Smooth muscle cell (in vitro differentiated cells): Measurements from ENCODE around the gene CCNK. TPM values are rescaled to one million over a fixed set of nuclear protein-coding genes. Genes with fewer than 3 reads are reported as not detected.

Source experiments
- DNase-seq: peaks from one replicate; lab custom pipeline; 2025; ENCODE audit not compliant: unreplicated experiment; lab: John Stamatoyannopoulos, UW
- H2AFZ ChIP-seq: fragments of 200-600 bp; sonication (generic); 2 replicates; pipeline ENCODE4 v1.6.0; 2016; ENCODE audit warnings: antibody characterized with exemption, low read depth, mild to moderate bottlenecking
- H3F3A ChIP-seq: fragments of 200-600 bp; sonication (generic); 2 replicates; pipeline ENCODE4 v1.6.0; 2017; ENCODE audit warnings: antibody characterized with exemption, low read depth
- H3K27ac ChIP-seq: fragments of 200-600 bp; sonication (generic); 2 replicates; pipeline ENCODE4 v1.5.1; 2016; ENCODE audit warnings: low read depth, mild to moderate bottlenecking
- H3K27me3 ChIP-seq: fragments of 200-600 bp; sonication (generic); 2 replicates; pipeline ENCODE4 v1.6.1; 2016; ENCODE audit warnings: low read depth, mild to moderate bottlenecking
- H3K36me3 ChIP-seq: fragments of 200-600 bp; sonication (generic); 2 replicates; pipeline ENCODE4 v1.5.1; 2016; ENCODE audit warnings: low read depth
- H3K4me1 ChIP-seq: fragments of 200-600 bp; sonication (generic); 2 replicates; pipeline ENCODE4 v1.5.1; 2016; ENCODE audit warnings: low read depth
- H3K4me2 ChIP-seq: fragments of 200-600 bp; sonication (generic); 2 replicates; pipeline ENCODE4 v1.6.0; 2016; ENCODE audit warnings: mild to moderate bottlenecking
- H3K4me3 ChIP-seq: fragments of 200-600 bp; sonication (generic); 2 replicates; pipeline ENCODE4 v1.5.1; 2016; ENCODE audit warnings: mild to moderate bottlenecking
- H3K79me2 ChIP-seq: fragments of 200-600 bp; sonication (generic); 2 replicates; pipeline ENCODE4 v1.6.0; 2016; ENCODE audit warnings: low read depth, mild to moderate bottlenecking
- H3K9ac ChIP-seq: fragments of 200-600 bp; sonication (generic); 2 replicates; pipeline ENCODE4 v1.6.0; 2016; ENCODE audit warnings: low read depth
- H3K9me3 ChIP-seq: fragments of 200-600 bp; sonication (generic); replicated peaks from 2 replicates; pipeline ENCODE4 v1.5.1; 2016; ENCODE audit warnings: low read depth
- H4K20me1 ChIP-seq: fragments of 200-600 bp; sonication (generic); 2 replicates; pipeline ENCODE4 v1.6.0; 2016; ENCODE audit warnings: low read depth
- WGBS: methylation state at CpG from one replicate; pipeline ENCODE4 v1.1.7; 2016; ENCODE audit warnings: low lambda C conversion rate; 5-methylcytosine and 5-hydroxymethylcytosine counted together
- polyA plus RNA-seq: library from polyadenylated mRNA; unstranded; fragments of >200 nt; fragmentation: Nextera tagmentation; extraction: Ambion mirVana; gene quantifications from 2 replicates; pipeline ENCODE4 v1.2.1, GENCODE V29; 2016
- total RNA-seq: library from RNA; depleted of rRNA; stranded (reverse); fragments of >200 nt; gene quantifications from 2 replicates; pipeline ENCODE4 v1.2.3, GENCODE V29; 2014
- TF ChIP-seq, protein P1 (sequence below): fragments of 200-600 bp; sonication (generic); IDR thresholded peaks from 2 replicates; pipeline ENCODE4 v1.5.1; 2017; ENCODE audit warnings: borderline replicate concordance, mild to moderate bottlenecking, antibody characterized with exemption; ENCODE audit not compliant: insufficient read depth, poor library complexity, severe bottlenecking

CCNK gene
- total and polyA plus RNA-seq, 2 experiments from 2014 or later, result 14.6 to 32.9 TPM

DNA sequence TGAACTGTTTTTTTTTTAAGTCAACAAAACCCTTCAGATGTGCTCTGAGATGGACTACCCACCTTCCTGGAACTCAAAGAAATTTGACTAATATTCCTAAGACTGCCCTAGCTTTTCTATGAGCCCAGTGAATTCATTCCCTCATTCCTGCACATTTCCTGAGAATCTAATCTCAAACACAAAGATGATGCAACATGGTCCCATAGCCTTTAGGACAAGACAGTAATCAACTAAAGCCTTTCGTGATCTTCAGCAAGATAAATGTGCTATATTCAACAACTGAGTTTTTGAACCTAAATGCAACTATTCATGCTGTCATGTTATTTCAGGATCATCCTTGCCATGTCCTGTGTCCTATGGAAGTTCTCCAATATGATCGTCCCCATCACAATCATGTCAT is 5.5 kb upstream of the CCNK start:
- TF ChIP-seq, protein P1, sequence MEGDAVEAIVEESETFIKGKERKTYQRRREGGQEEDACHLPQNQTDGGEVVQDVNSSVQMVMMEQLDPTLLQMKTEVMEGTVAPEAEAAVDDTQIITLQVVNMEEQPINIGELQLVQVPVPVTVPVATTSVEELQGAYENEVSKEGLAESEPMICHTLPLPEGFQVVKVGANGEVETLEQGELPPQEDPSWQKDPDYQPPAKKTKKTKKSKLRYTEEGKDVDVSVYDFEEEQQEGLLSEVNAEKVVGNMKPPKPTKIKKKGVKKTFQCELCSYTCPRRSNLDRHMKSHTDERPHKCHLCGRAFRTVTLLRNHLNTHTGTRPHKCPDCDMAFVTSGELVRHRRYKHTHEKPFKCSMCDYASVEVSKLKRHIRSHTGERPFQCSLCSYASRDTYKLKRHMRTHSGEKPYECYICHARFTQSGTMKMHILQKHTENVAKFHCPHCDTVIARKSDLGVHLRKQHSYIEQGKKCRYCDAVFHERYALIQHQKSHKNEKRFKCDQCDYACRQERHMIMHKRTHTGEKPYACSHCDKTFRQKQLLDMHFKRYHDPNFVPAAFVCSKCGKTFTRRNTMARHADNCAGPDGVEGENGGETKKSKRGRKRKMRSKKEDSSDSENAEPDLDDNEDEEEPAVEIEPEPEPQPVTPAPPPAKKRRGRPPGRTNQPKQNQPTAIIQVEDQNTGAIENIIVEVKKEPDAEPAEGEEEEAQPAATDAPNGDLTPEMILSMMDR, result no peak
- 72% methylated on average over 2 of the region's 2 CpGs for WGBS
- H3K4me1 ChIP-seq, result peaks cover 24% of the 10 kb centered on the region
- peaks cover 15% of the 10 kb centered on the region for H3F3A ChIP-seq
- peaks cover 93% of the 10 kb centered on the region for H4K20me1 ChIP-seq
- peaks cover 90% of the 10 kb centered on the region for H3K79me2 ChIP-seq
- H3K4me3 ChIP-seq, result no peak overlapping the region
- H3K4me2 ChIP-seq, result peak overlapping the region; percentile 53
- H3K9ac ChIP-seq, result no peak overlapping the region
- no peak for DNase-seq
- no peaks in the 10 kb centered on the region for H3K27me3 ChIP-seq
- no peak overlapping the region for H3K27ac ChIP-seq
- H3K9me3 ChIP-seq, result no peaks in the 10 kb centered on the region
- no peaks in the 10 kb centered on the region for H3K36me3 ChIP-seq
- H2AFZ ChIP-seq, result no peak overlapping the region

DNA sequence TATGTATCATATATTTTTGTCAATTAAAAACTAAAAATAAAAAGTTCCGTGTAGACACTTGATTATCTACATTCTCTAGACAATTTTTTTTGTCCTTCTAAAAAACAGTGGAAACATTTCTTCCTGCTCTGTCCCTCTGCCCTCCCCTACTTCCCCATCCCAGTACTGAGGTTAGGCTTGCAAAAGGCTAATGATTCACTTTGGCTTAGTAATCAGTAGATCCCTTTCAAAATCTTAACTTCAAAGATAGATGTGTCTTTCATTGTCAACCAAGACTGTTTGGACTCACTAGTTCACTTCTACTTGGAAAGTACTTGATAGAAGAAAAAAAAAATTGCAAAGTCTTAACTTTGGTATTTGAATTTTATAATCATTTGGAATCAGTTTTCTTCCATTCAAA is 4.3 kb upstream of the CCNK start:
- 36% methylated on average over 1 of the region's 1 CpG for WGBS
- Histone ChIP-seq H3K79me2 (peaks cover 84% of the 10 kb centered on the region), H3K27ac (peak overlapping the region; percentile 56), H3F3A (peaks cover 15% of the 10 kb centered on the region), H2AFZ (no peak overlapping the region), H3K9me3 (no peaks in the 10 kb centered on the region), H3K27me3 (no peaks in the 10 kb centered on the region), H3K4me2 (peak overlapping the region; percentile 58), H3K9ac (no peak overlapping the region), H3K4me1 (peaks cover 24% of the 10 kb centered on the region), H3K4me3 (no peak overlapping the region), H4K20me1 (peaks cover 81% of the 10 kb centered on the region), H3K36me3 (no peaks in the 10 kb centered on the region)
- DNase-seq, result no peak
- TF ChIP-seq, protein P1, result no peak

DNA sequence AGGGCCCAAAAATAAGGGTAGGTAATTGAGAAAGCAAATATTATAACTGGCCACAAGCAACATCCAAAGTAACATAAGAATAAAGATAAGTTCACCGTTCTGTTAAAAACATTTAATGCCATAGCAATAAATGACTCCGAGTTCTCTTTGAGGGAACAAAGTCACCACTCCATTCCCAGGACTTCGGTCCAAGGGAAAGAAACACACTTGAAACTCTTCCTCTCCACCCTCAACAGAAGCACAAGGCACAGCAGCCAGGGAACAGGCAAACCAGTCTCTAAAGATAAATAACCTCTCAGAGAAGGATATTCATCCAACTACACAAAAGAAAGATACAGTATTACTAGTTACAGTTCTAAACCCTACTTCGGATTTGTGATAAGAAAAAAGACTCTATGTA is 3.1 kb upstream of the CCNK start:
- Histone ChIP-seq H3K4me3 (peak overlapping the region; percentile 94), H3K79me2 (peaks cover 84% of the 10 kb centered on the region), H3F3A (peaks cover 15% of the 10 kb centered on the region), H3K4me2 (peak overlapping the region; percentile 80), H3K27ac (no peak overlapping the region), H2AFZ (no peak overlapping the region), H3K9ac (no peak overlapping the region), H3K9me3 (no peaks in the 10 kb centered on the region), H3K36me3 (no peaks in the 10 kb centered on the region), H3K4me1 (peaks cover 35% of the 10 kb centered on the region), H4K20me1 (peaks cover 81% of the 10 kb centered on the region), H3K27me3 (no peaks in the 10 kb centered on the region)
- TF ChIP-seq, protein P1, result no peak
- DNase-seq, result no peak
- 81% methylated on average over 4 of the region's 4 CpGs for WGBS

DNA sequence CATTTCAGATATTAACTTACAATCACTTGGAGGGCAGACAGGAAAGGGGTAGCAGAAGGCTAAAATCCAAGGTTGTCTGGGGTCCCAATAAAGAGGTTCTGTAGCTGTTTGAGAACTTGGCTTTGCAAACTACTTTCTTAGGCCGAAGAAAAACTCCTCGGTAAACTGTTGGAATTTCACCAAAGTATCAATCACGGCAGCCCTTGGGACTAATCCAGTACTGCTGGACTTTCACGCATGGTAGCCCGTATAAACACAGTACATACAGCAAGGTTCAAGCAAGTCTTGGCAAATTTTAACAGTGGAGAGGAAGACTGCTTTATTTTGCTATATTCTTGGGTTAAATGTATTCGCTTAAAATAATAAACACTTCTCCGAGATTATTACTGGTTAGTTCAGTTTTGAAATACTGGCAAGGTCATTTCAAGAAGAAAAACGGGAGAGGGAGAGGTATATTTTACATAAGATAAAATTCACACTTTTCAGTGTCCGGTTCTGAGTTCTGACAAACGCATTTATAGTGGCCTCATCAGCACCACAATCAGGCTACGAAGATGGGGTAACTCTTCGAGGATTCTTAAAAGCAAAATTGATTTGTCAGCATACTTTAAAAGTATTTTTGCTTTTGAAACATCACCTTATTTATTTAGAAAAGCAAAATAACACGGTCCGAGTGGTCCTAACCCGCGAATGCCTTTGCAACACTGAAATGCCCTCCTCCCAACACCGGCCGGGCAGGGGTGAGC is 1.9 kb upstream of the CCNK start:
- peak overlapping the region; percentile 94 for H3K4me3 ChIP-seq
- H3K36me3 ChIP-seq, result no peaks in the 10 kb centered on the region
- TF ChIP-seq, protein P1, result no peak
- no peak for DNase-seq
- no peaks in the 10 kb centered on the region for H3K27me3 ChIP-seq
- H2AFZ ChIP-seq, result no peak overlapping the region
- WGBS, result 23% methylated on average over 18 of the region's 18 CpGs
- H3K27ac ChIP-seq, result peak overlapping the region; percentile 82
- peak overlapping the region; percentile 80 for H3K4me2 ChIP-seq
- peak overlapping the region; percentile 79 for H3K9ac ChIP-seq
- peaks cover 84% of the 10 kb centered on the region for H3K79me2 ChIP-seq
- peaks cover 15% of the 10 kb centered on the region for H3F3A ChIP-seq
- H3K4me1 ChIP-seq, result peaks cover 35% of the 10 kb centered on the region
- no peaks in the 10 kb centered on the region for H3K9me3 ChIP-seq
- peaks cover 81% of the 10 kb centered on the region for H4K20me1 ChIP-seq
